Embryonic facial prominence (tissue), 1 donor: ENCODE measurements around the gene PREB.
"Not testable (repeated sequence)": the region's sequence is repeated elsewhere in the genome, so short reads cannot be mapped to it uniquely, and the experiment has no call there.

Experiments
- DNase-seq: peaks from one replicate; pipeline ENCODE4 v3.0.0-alpha.2; 2016; ENCODE audit errors: extremely low spot score

The PREB gene

GRCh38 chr2:27133905-27134780, at the start of gene PREB:
Gene PREB, minus strand, starts transcription at chr2:27134636. Its CDS starts 215 bp downstream, at chr2:27134421.
- peak; percentile 91 for DNase-seq

GRCh38 chr2:27184115-27184514, 49.7 kb upstream of the PREB start:
- no peak for DNase-seq

- no peak for DNase-seq
Measured at GRCh38 chr2:27182346-27182745, 47.9 kb upstream of the PREB start.

- no peak for DNase-seq
Measured at GRCh38 chr2:27179344-27180000, 45.0 kb upstream of the PREB start.

GRCh38 chr2:27178469-27178868, 44.0 kb upstream of the PREB start:
- no peak for DNase-seq

- no peak for DNase-seq
Measured at GRCh38 chr2:27177441-27178351, 43.3 kb upstream of the PREB start.

GRCh38 chr2:27175781-27176180, 41.3 kb upstream of the PREB start:
- not testable (repeated sequence) for DNase-seq

GRCh38 chr2:27175330-27175729, 40.9 kb upstream of the PREB start:
- DNase-seq = no peak

- no peak for DNase-seq
Measured at GRCh38 chr2:27174638-27175037, 40.2 kb upstream of the PREB start.

- DNase-seq = no peak
Measured at GRCh38 chr2:27171351-27171848, 37.0 kb upstream of the PREB start.

- DNase-seq = no peak
Measured at GRCh38 chr2:27170581-27171337, 36.3 kb upstream of the PREB start.

- DNase-seq = no peak
Measured at GRCh38 chr2:27164960-27165763, 30.7 kb upstream of the PREB start.

GRCh38 chr2:27162151-27163121, 28.0 kb upstream of the PREB start:
- no peak for DNase-seq

- no peak for DNase-seq
Measured at GRCh38 chr2:27160191-27160590, 25.8 kb upstream of the PREB start.

- no peak for DNase-seq
Measured at GRCh38 chr2:27159271-27159670, 24.8 kb upstream of the PREB start.

- DNase-seq = no peak
Measured at GRCh38 chr2:27158468-27158867, 24.0 kb upstream of the PREB start.

- DNase-seq = no peak
Measured at GRCh38 chr2:27155069-27155520, 20.7 kb upstream of the PREB start.

GRCh38 chr2:27154488-27154887, 20.1 kb upstream of the PREB start:
- DNase-seq = no peak
